HCT116 (cell line): ENCODE results near the gene PGAM5.

Source experiments
- ATF3 ChIP-seq: IDR thresholded peaks from 2 replicates; pipeline ENCODE4 v1.6.1; 2012
- CTCF ChIP-seq, 3 experiments: fragments of 200-600 bp in 1 of 3; sonication (generic) in 1 of 3; IDR thresholded peaks in 2 of 3; conservative IDR thresholded peaks in 1 of 3; 2 replicates each; pipeline ENCODE4 v1.5.1; 2012 to 2017; ENCODE audit warnings: low read depth in 2 of 3, low read length in 2 of 3, antibody characterized with exemption in 1 of 3, borderline replicate concordance in 1 of 3, control low read depth in 1 of 3, mild to moderate bottlenecking in 1 of 3, mixed read lengths in 1 of 3, mixed run types in 1 of 3, moderate library complexity in 1 of 3; ENCODE audit not compliant: insufficient read depth in 1 of 3
- EZH2 ChIP-seq: fragments of 200-600 bp; sonication (generic); IDR thresholded peaks from 2 replicates; pipeline ENCODE4 v1.6.1; 2017; ENCODE audit warnings: antibody characterized with exemption, mixed run types
- FOSL1 ChIP-seq: IDR thresholded peaks from 2 replicates; pipeline ENCODE4 v1.6.1; 2012; ENCODE audit warnings: low read depth
- MAX ChIP-seq: IDR thresholded peaks from 2 replicates; pipeline ENCODE4 v1.6.1; 2012
- POLR2A ChIP-seq: IDR thresholded peaks from 2 replicates; pipeline ENCODE4 v1.7.0; 2011; ENCODE audit warnings: borderline replicate concordance; ENCODE audit not compliant: insufficient read depth, insufficient read length; ENCODE audit errors: extremely low read depth
- RAD21 ChIP-seq: IDR thresholded peaks from 2 replicates; pipeline ENCODE4 v1.6.1; 2012; ENCODE audit warnings: low read depth, mild to moderate bottlenecking
- REST ChIP-seq: IDR thresholded peaks from 2 replicates; pipeline ENCODE4 v1.6.1; 2012; ENCODE audit warnings: low read depth
- SP1 ChIP-seq: IDR thresholded peaks from 2 replicates; pipeline ENCODE4 v1.6.1; 2012; ENCODE audit warnings: low read depth
- YY1 ChIP-seq: IDR thresholded peaks from 2 replicates; pipeline ENCODE4 v1.6.1; 2011; ENCODE audit warnings: low read length, low read depth, moderate library complexity, mild to moderate bottlenecking; ENCODE audit not compliant: insufficient replicate concordance; ENCODE audit errors: extremely low read depth
- ZBTB33 ChIP-seq: IDR thresholded peaks from 2 replicates; pipeline ENCODE4 v1.6.1; 2011; ENCODE audit warnings: mild to moderate bottlenecking, low read length, moderate library complexity; ENCODE audit not compliant: insufficient replicate concordance; ENCODE audit errors: extremely low read depth
- ZNF274 ChIP-seq: fragments of 200-500 bp; sonication (Bioruptor generic); IDR thresholded peaks from 2 replicates; pipeline ENCODE4 v1.6.1; 2014; ENCODE audit warnings: mild to moderate bottlenecking, low read depth, low read length, inconsistent platforms

GRCh38 chr12:132729541-132730320 is 19.1 kb downstream of the PGAM5 start:
- TF ChIP-seq CTCF (IDR thresholded peaks at IDR 0.05 in 2 of 3, conservative IDR thresholded peaks at IDR 0.05 in 1 of 3; ENCODE audit: borderline replicate concordance in 1 of 3, insufficient read depth in 1 of 3, low read depth in 2 of 3, low read length in 2 of 3) (no peak), SP1 (no peak), REST (no peak), FOSL1 (no peak), ZNF274 (no peak), RAD21 (no peak), MAX (no peak), POLR2A (no peak), ZBTB33 (no peak), ATF3 (no peak), EZH2 (no peak), YY1 (no peak)
